ENCODE data around the gene MCFD2.

DNA sequence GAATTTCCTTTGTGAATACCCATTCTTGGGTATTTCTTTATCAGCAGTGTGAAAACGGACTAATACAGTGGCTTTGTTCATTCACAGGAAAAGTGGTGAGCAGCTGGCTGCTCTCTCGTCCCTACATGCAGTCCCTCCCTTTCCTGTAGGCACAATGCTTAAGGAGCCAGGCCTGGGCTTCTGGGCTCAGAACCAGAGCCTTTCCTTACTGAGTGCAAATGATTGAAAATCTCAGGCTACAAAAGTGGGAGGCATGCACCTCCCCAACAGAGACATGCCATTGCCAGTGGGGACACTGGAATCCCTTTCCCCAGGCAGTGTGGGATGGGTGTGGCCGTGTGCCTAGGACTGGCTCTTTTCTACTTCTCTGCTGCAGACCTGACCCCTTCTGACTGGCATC, 61.3 kb downstream of the MCFD2 start:
- TF ChIP-seq, protein P1, sequence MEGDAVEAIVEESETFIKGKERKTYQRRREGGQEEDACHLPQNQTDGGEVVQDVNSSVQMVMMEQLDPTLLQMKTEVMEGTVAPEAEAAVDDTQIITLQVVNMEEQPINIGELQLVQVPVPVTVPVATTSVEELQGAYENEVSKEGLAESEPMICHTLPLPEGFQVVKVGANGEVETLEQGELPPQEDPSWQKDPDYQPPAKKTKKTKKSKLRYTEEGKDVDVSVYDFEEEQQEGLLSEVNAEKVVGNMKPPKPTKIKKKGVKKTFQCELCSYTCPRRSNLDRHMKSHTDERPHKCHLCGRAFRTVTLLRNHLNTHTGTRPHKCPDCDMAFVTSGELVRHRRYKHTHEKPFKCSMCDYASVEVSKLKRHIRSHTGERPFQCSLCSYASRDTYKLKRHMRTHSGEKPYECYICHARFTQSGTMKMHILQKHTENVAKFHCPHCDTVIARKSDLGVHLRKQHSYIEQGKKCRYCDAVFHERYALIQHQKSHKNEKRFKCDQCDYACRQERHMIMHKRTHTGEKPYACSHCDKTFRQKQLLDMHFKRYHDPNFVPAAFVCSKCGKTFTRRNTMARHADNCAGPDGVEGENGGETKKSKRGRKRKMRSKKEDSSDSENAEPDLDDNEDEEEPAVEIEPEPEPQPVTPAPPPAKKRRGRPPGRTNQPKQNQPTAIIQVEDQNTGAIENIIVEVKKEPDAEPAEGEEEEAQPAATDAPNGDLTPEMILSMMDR (IDR thresholded peaks at IDR 0.05) = no peak
- no peak for TF ChIP-seq POLR2A (IDR thresholded peaks at IDR 0.05)

All from heart left ventricle (tissue), 13 donors.